GM19099 (cell line): ENCODE data around the gene SORCS2.

Experiments
- POLR2A ChIP-seq: IDR thresholded peaks from 3 replicates; pipeline ENCODE4 v1.6.1; 2011; ENCODE audit warnings: low read depth; ENCODE audit not compliant: insufficient read length; ENCODE audit errors: extremely low read depth

SORCS2 gene

DNA sequence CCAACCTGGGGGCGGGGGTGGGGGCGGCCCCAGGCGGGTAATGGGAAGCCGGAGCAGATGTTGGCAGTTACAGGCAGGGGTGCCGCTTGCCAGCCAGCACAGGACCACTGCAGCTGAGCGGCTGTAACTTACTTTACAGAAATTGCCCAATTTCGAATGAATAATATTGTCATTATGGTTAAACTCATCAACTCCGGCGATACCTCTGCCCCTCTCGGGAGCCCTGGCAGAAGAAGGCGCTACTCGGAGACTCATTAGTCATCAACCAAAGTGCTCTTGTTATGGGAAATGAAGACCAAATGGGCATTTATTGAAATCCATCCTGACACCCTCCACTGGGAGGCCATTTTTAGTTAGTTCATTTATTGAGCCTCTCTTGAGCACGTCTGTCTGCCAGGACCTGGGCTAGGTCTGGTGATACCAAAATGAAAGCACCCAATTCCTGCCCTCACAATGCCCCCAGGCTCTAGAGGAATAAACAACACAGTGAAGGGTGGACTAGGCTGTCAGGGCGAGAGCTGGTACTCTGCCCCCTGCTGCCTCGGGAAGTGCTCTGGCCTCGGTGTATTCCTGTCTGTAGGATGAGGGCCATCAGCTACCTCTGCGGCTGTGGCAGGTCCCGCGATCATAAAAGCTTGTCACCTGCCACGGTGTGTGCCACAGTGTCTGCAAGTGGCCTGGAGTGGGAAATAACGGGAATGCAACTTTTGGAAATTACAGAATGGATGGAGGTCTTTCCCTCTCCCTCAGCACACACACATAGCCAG is 401.5 kb downstream of the SORCS2 start:
- TF ChIP-seq POLR2A, result no peak

DNA sequence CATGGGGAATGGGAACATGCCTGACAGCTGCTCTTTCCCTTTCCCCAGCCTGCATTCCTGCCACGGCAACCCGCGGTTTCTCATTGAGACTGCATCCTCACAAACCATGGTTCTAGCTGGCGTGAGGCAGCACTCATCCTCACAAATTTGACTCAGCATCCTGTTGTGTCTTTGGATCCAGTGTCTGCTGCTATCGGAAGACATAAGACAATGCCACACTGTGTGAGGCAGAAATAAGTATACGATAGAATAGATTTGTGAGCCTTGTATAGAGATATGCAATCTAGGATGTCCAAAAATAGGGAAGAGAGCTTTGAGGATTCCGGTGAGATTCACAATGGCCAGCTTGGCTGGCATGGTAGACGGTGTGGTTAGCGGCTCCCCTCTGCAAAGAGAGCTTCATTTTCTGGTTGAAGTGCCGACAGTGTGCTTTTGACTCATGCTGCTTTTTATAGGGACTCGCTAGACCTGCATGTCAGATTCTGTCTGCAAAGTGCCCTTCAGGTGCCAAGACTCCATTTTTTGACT is 403.7 kb downstream of the SORCS2 start:
- TF ChIP-seq POLR2A, result no peak

DNA sequence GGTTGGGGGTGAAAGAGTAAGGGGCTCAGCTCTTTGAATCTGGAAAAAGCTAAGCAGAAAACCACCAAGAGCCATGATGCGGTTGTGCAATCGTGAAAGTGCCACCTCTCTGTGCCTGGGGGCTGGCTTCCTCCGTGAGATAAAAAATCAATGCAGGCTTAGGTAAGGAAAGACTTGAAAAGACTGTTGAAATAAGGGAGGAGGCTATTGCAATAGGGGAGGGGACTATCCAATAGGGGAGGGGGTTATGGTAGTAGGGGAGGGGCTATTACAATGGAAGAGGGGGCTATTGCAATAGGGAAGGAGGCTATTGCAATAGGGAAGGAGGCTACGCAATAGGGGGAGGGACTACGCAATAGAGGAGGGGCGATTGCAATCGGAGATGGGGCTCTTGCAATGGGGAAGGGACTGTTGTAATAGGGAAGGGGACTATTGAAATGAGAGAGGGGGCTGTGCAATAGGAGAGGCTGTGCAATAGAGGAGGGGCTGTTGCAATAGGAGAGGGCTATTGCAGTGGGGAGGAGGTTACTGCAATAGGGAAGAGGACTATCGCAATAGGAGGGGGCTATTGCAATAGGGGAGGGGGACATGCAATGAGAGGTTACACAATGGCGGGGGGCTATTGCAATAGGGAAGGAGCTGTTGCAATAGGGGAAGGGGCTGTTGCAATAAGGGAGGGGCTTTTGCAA is 404.7 kb downstream of the SORCS2 start:
- TF ChIP-seq POLR2A, result no peak

DNA sequence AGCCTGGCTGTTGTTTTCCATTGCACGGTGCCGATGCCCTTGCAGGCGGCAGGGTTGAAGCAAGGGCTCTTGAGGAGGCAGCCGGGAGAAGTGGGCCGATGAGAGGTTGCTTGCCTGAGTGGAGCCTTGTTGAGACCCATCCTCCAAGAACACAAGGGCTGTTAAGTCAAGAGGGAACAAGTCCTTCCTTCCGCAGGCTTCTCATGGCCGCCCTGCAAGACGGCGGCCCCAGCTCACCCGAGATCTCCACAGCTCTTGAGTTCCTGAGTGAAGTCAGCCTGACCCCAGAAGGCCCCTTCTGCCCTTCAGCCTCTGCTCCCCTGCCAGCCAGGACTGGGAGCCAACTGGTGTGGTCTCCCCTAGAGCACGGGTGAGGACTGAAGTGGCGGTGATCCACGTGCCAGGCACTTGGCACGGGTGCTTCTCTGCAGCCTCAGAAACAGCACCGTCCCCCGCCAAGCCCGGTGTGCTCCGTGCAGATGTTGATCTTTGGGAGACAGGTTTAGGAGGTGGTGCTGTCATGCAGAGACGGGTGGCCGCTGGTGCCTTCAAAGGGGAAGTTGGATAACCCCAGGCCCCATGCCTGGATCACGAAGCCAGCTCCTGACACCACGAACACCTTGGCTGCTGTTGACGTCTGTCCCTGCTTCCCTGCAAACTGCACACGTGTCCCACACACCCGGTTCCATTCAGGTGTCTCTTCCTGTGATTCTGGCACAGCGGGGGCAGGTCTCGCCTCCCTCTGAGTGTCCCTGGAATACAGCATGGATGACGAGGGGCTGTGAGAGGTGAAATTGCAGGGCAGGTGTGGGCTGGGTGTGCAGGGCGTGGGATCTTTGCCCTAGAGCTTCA is 406.8 kb downstream of the SORCS2 start:
- no peak for TF ChIP-seq POLR2A

DNA sequence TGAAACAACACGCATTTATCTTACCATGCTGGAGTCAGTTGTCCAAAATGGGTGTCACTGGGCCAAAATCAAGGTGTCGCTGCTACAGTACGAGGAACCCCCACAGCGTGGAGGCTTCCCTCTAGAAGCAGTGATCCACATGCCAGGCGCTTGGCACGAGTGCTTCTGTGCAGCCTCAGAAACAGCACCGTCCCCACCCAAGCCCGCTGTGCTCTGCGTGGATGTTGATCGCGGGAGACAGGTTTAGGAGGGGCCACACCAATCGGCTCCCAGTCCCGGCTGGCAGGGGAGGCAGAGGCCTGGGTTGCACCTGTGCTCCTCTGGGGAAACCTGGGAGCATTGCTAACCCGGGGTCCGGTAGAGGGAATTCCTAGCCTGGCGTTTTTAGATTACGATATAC is 407.9 kb downstream of the SORCS2 start:
- TF ChIP-seq POLR2A, result no peak

DNA sequence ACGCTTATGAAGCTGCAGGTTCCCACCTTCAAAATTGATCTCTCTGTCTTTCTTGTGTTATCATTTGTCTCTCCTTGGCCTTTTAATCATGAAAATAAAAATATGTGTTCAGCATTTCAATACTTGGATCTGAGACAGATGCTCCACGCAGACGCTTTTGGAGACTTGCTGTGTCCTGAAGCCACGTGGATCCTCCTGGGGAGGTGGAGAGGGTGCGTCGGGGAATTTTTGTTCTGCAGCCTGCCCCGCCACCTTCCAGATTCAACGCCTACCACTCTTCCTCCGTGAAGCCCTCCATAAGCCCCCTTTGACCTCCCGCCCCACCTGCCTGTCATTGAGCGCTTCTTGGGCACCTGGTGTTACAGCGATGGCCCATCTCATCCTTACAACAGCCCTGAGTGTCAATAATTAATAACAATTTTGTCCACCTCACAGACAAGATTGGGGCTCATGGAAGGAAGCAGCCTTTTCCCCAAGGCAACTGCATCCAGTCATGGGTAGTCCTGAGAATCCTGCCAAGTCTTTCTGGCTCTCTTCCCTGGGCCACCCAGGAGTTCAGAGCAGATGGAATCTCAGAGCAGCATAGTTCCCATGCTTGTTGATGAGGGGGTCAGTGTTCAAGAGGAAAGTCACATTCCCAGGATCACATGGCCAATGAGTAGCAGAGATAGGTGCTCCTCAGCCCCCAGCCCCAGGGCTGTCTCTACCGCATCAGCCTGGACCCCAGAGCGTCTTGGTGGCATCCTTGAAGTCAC is 415.0 kb downstream of the SORCS2 start:
- no peak for TF ChIP-seq POLR2A

DNA sequence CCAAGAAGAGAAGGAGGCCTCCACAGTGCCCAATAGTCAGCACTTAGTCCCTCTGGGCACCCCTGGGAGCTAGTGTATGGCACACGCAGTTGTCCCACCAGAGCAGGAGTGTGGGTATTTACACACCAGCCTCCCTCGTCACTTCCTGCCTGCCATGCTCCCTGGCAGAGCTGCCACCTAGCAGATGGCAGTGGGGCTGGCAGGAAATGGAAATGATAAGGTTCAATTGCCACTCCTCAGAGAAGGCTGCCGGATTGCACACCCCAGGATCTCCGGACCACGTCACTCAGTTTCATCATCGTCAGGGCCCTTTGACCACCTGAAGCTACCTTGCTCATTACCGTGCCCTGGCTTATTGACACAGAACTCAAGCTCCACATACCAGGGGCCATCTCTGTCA is 415.7 kb downstream of the SORCS2 start:
- TF ChIP-seq POLR2A, result no peak

DNA sequence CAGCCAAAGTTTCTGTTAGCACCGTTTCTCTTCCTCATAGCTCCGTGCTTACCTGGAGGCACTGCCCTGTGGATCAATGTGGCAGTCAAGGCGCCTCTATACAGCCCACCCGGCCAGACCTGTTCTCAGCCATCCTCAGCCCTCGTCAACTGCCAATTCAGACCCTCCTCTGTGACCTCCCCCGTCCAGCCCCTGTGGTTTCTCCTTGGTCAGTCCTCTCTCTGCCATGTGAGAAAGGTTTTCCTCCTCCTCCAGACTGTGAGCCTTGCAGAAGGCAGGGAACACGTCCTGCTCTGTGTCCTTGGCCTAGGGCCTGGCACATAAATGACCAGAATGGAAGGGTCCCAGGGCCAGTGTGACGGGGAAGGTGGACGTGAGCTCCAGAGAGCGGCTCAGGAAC is 417.0 kb downstream of the SORCS2 start:
- TF ChIP-seq POLR2A, result no peak

DNA sequence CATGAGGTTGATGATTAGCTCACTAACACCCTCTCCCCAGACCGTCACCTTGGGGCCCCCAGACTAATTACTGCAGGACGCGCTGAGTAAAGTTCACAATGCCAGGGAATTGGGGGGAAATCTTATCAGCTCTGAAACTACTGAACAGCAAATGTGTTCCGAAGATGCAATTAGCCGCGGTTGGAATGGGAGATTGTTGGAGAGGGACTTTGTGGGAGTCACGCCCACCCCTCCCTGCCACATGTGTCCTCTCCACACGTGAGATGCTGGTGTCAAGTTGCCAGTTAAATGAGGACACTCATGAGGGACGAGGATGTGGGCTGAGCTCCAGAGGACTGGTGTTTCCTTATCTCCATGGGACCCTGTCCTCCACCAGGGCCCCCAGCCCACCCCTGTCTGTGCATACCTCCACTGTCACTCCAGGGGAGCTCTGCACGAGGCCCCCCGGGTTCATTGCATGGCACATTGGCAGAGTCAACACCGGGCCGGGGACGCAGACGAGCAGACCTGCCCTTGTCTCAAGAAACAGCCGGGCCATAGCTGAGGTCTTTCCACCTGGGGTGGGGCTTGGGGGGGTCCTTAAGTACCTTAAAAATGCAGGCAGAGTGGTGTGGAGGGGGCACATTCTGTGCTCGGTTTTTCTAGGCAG is 417.8 kb downstream of the SORCS2 start:
- no peak for TF ChIP-seq POLR2A

DNA sequence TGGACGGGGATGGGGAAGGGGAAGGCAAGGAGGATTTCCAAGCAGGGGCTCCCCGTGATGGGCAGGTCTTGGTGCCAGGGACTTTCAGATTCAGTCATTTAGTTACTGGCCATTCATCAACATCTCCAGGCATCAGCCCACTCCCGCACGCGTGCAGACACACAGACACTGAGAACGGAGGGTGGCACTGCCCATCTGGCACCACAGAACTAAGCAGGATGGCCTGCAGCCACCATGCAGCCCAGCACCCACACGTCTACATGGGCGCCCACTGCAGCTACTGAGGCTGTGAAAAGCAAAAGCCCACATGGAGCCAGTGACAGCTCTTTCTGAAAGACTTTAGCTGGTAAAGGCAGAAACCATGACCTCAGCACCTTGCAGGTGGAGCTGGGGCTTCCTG is 418.5 kb downstream of the SORCS2 start:
- TF ChIP-seq POLR2A, result no peak

DNA sequence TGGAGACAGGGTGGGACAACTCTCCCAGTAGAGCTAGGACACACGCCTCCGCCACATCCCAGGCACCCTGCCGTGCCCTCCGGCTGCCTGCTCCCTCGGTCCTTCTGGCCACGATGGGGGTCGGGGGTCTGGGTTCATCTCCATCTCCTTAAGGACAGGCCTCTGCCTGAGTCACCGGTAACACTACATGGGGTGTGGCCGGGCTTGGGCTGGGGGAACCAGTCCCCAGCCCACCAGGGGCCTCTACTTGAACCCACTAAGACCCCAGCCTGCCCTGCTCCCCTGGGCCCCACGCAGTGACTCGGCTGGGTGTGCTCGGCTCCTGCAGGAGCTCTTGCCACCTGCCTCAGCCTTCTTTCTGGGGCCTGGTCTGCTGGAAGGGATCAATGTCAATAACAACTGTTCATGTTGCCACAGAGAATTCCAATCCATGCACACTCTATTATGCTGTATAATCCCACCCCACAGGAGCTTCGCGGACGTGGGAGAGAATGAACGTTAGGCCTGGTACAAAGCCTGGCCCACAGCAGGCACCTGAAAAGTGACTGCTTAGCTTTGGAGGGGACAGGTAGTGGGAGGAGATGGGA is 420.1 kb downstream of the SORCS2 start:
- no peak for TF ChIP-seq POLR2A

DNA sequence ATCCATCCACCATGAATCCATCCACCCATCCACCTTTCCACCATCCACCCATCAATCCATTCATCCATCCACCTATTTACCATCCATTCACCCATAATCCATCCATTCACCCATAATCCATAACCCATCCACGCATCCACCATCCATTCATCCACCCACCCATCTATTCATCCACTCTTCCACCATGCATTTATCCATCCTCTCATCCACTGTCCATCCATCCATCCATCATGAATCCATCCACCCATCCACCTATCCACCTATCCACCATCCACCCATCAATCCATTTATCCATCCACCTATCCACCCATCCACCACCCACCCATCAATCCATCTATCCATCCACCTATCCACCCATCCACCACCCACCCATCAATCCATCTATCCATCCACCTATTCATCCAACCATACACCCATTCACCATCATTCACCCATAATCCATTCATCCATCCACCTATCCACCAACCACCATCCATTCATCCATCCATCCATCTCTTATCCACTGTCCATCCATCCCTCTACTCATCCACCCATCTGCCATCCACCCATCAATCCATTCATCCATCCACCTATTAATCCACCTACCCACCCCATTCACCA is 422.1 kb downstream of the SORCS2 start:
- TF ChIP-seq POLR2A, result no peak

DNA sequence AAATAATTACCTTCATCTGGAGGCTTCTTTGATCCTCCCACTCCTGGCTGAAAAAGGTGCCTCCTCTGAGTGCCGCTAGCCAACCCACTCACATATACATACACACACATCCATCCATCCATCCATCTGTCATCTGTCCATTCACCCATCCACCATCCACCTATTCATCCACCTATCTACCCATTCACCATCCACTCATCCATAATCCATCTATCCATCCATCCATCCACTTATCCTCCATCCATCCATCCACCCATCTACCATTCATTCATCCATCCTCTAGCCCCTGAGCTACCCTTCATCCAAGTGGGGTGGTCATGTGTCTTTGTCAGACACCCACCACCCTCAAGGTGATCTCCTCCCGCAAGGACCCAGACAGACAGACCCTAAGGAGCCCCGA is 423.9 kb downstream of the SORCS2 start:
- no peak for TF ChIP-seq POLR2A
